Motor neuron (in vitro differentiated cells): Measurements from ENCODE around the gene CYBRD1. TPM values are rescaled to one million over a fixed set of nuclear protein-coding genes. Genes with fewer than 3 reads are reported as not detected.
A peak's percentile ranks its signal among the peaks of the same experiment; 100 is the strongest.

ENCODE experiments used
- ATAC-seq, 8 experiments: fragments of 200-7000 bp; cut with Tn5 transposase; replicated peaks in 6 of 8; 2 replicates each; pipeline ENCODE4 v1.8.0; 2021; ENCODE audit warnings: mild to moderate bottlenecking in 8 of 8, moderate library complexity in 8 of 8
- H3K27ac ChIP-seq, 2 donors: fragments of 250-450 bp; sonication (Bioruptor Pico); 2 replicates each; pipeline ENCODE4 v1.9.0; 2021; ENCODE audit warnings: antibody characterized with exemption in 2 of 2, mild to moderate bottlenecking in 2 of 2, moderate library complexity in 1 of 2
- H3K4me1 ChIP-seq, 2 donors: fragments of 250-450 bp; sonication (Bioruptor Pico); replicated peaks in 1 of 2; 2 replicates each; pipeline ENCODE4 v1.6.1; 2021; ENCODE audit warnings: antibody characterized with exemption in 2 of 2, mild to moderate bottlenecking in 2 of 2, moderate library complexity in 1 of 2
- H3K4me3 ChIP-seq, 5 donors: fragments of 250-450 bp; sonication (Bioruptor Pico); 2 replicates each; pipeline ENCODE4 v1.9.0; 2021; ENCODE audit warnings: antibody characterized with exemption in 5 of 5, mild to moderate bottlenecking in 5 of 5, moderate library complexity in 4 of 5
- WGBS, 10 experiments: fragments of 450-650 bp; shearing (Covaris generic); methylation state at CpG; one replicate each; pipeline ENCODE4 v1.0.0; 2022; 5-methylcytosine and 5-hydroxymethylcytosine counted together
- in situ Hi-C, 9 experiments: fragments of 400-800 bp; cut with MboI; loops; one replicate each; pipeline ENCODE4 v1.15.0; 2021; ENCODE audit warnings: low sequenced_read_pairs in 9 of 9, low pct_unique_long_range_greater_than_20kb in 2 of 9; ENCODE audit not compliant: unreplicated experiment in 9 of 9
- total RNA-seq, 8 experiments: library from RNA; unstranded; fragments of 300-600 nt; gene quantifications; 2 replicates each; pipeline versions ENCODE4 v1.2.3 to v1.2.4, GENCODE V29; 2022

CYBRD1 gene
- total RNA-seq, 8 experiments from 2014 or later = 0.96 to 121 (median 12.5) TPM

DNA sequence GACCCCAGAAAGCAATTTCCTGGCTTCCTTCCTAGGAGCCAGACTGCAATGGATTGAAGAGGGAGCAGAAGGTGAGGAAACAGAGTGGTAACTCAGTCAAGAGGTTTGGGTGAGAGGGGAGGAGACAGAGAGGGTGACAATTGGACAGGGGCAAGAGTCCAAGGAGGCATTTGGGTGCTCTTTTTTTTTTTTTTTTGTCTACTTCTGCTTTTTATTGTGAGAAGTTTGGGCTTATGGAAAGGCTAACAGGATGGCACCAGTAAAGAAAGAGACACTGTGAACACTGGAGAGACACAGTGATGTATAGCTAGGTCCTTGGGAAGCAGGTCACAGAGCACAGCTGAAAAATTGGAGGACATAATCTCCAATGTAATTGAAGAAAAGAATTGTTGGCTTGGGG, 25.0 kb downstream of the CYBRD1 start:
- Histone ChIP-seq H3K4me1 (no peaks in the 10 kb centered on the region), H3K4me3 (no peak overlapping the region), H3K27ac (no peak overlapping the region)
- in situ Hi-C loops = no loop called here
- ATAC-seq = no peak

DNA sequence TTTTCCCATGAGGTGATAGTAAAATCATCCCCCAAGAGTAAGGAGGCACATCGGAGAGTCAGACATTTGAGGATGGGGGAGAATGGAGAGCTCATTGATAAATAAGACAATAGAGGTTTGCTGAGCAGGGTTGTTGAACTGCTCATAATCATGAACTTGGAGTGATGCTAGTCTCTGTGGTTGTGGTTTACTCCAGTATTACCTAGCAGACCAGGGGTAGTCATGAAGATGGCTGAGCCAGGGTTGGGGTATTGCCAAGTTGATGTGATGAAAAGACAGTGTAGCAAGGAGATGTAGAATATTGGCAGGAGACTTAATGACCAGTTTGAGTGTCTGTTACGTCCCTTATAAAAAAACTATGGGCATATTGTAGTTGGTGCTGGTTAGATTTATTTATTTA, 25.4 kb downstream of the CYBRD1 start:
- WGBS, 10 experiments = 64 to 100% (median 96%) methylated on average over 1 to 2 of the region's 2 CpGs; no CpG with 5 or more reads in 2 of the 10 experiments
- ATAC-seq = no peak
- H3K4me3 ChIP-seq = no peak overlapping the region
- in situ Hi-C loops = no loop called here
- H3K27ac ChIP-seq = no peak overlapping the region
- no peaks in the 10 kb centered on the region for H3K4me1 ChIP-seq

DNA sequence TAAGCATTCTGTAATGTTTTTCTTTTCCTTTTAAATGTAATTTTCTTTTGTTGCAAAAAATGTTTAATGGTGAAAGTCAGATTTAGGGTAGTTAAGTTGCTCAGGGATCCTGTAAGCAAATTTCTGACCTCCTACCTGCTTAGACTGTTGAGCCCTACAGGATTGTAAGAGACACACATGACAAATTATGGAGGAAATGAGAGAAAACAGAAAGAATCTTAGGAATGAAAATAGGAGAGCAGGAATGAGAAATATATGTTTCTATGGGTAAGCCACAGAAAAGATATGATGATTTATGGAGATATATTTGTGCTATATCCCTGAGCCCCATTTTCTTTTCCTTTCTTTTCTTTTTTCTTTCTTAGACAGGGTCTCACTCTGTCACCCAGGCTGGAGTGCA, 28.3 kb downstream of the CYBRD1 start:
- no peak overlapping the region for H3K27ac ChIP-seq
- ATAC-seq = no peak
- H3K4me3 ChIP-seq = no peak overlapping the region
- no peaks in the 10 kb centered on the region for H3K4me1 ChIP-seq
- in situ Hi-C loops = loop anchor here in 1 of 9 experiments (25.0 kb wide), 1 partner anchor 562 kb away; the partner anchor contains the start of gene DLX2

DNA sequence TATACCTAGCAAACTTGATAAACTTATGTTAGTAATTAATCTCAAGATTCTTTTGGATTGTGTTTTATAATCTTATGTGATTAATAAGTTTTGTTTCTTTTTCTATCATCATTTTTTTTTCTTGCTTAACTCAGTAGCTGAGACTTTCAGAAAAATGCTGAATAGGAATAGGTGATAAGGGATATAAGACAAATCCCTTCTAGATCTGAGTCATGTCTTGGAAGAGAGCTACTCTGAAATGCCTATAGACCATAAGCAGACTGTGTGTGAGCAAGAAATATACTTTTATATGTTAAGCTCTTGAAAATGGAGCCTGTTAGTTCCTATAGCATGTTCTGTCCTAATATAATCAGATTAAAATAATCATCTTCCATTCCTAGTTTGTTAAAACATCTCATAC, 29.6 kb downstream of the CYBRD1 start:
- Histone ChIP-seq H3K4me1 (no peaks in the 10 kb centered on the region), H3K27ac (no peak overlapping the region), H3K4me3 (no peak overlapping the region)
- in situ Hi-C loops = loop anchor here in 1 of 9 experiments (25.0 kb wide), 1 partner anchor 560 kb away; the partner anchor contains the start of gene DLX2
- ATAC-seq = no peak

DNA sequence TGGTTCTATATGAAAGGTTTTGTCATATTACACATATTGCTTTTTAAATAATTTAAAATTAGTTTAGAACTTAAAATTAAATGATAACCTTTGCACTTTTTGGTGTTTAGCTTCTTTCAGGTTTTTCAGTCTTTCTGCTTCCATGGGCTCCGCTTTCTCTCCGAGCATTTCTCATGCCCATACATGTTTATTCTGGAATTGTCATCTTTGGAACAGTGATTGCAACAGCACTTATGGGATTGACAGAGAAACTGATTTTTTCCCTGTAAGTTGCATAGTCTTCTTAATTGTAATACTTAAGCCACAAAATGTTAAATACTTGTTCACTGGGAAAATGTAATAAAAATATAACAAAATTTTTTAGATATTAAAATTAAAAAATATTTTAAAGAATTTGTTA, 31.0 kb downstream of the CYBRD1 start:
- ATAC-seq = no peak
- Histone ChIP-seq H3K4me3 (no peak overlapping the region), H3K27ac (no peak overlapping the region), H3K4me1 (no peaks in the 10 kb centered on the region)
- 85 to 100% (median 100%) methylated on average over 1 to 2 of the region's 2 CpGs; no CpG with 5 or more reads in 2 of the 10 experiments for WGBS, 10 experiments
- in situ Hi-C loops = loop anchor here in 1 of 9 experiments (25.0 kb wide), 1 partner anchor 559 kb away; the partner anchor contains the start of gene DLX2

DNA sequence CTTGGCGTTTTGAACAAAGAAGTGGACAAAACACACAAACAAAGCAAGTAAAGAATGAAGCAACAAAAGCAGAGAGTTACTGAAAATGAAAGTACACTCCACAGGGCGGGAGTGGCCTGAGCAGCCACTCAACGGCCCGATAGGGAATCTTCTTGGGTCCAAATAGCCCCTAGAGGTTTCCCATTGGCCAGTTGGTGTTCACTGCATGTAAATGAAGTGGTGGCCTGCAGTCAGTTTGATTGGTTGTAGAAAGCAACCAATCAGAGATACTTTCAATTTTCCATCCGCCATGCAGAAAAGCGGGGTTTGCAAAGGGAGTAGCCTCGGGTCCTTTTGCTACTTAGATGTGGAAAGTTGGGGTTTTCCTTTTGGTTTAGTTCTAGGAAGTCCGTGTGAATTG, 31.6 kb downstream of the CYBRD1 start:
- 50 to 100% (median 93%) methylated on average over 1 to 8 of the region's 8 CpGs for WGBS, 10 experiments
- H3K4me1 ChIP-seq = no peaks in the 10 kb centered on the region
- H3K27ac ChIP-seq = no peak overlapping the region
- in situ Hi-C loops = loop anchor here in 1 of 9 experiments (25.0 kb wide), 1 partner anchor 558 kb away; the partner anchor contains the start of gene DLX2
- ATAC-seq = no peak
- no peak overlapping the region for H3K4me3 ChIP-seq

DNA sequence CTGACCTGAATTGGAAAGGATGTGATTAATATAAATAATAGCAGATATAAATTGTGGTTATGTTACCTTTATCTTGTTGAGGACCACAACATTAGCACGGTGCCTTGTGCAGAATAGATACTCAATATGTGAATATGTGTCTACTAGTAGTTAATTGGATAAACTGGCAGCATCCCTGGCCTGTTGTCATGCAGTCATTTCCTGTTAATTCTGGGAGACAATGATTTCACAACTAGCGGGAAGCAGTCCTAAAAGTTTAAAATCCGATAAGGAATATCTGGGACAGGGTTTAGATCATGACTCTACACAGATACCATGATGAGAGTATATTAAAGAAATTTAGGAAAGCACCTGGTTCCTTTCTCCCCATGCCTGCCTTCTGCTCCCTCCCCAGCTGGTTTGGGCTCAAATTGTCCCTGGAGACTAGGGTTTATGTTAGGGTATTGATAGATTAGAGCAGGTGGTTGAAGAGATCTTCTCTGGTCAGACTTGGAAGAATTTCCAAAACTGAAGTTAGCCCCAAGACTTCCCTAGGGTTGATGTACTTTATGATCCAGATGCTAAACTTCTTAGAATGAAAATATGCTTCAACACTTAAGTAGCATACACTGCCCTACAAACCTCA, 32.8 kb downstream of the CYBRD1 start:
- WGBS, 10 experiments = 46 to 100% (median 88%) methylated on average over 1 to 3 of the region's 3 CpGs; no CpG with 5 or more reads in 2 of the 10 experiments
- Histone ChIP-seq H3K4me3 (no peak overlapping the region), H3K4me1 (no peaks in the 10 kb centered on the region), H3K27ac (no peak overlapping the region)
- in situ Hi-C loops = loop anchor here in 1 of 9 experiments (25.0 kb wide), 1 partner anchor 557 kb away; the partner anchor contains the start of gene DLX2
- ATAC-seq = no peak

DNA sequence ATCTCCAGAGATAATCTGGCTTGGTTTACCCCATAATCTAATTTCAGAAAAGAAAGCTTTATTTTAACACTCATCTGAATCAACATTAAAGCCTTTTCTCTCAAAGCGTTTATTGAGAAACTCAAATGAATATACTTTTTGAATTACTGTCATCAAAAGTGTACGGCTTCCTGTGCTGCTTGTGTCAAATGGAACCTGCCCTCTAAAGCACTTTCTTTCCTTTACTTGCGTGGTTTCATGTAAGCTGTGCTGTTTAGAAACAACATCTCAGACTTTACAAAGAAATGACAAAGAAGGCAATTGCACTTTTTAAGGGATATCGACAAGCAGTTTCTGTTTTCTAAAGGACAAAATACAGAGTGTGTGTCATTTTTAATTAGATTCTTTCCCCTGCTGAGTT, 35.1 kb downstream of the CYBRD1 start:
- in situ Hi-C loops = loop anchor here in 1 of 9 experiments (25.0 kb wide), 1 partner anchor 555 kb away; the partner anchor contains the start of gene DLX2
- WGBS, 10 experiments = 42 to 96% (median 81%) methylated on average over 2 to 4 of the region's 4 CpGs
- Histone ChIP-seq H3K4me1 (no peaks in the 10 kb centered on the region), H3K4me3 (no peak overlapping the region), H3K27ac (no peak overlapping the region)
- ATAC-seq = no peak

DNA sequence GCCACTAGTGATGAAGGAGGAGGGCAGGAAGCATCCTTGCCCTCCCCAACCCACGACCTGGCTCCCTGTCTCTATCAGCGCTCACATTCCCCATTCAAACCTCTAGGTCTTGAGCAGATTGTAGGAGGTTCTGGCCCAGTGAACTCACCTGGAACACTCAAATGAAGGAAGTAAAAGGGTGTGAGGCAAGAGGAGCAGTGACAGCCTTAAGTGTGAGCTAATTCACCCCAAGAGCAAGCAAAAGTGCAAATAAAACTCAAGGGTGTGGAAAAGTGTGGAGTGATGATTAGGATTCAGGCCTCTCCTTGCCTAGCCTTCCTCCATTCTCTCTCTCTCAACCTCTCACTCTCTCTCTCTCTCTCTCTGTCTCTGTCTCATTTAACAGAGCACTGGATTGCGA, 41.0 kb downstream of the CYBRD1 start:
- Histone ChIP-seq H3K4me1 (no peaks in the 10 kb centered on the region), H3K27ac (no peak overlapping the region), H3K4me3 (no peak overlapping the region)
- in situ Hi-C loops = loop anchor here in 1 of 9 experiments (25.0 kb wide), 1 partner anchor 549 kb away; the partner anchor contains the start of gene DLX2
- no peak for ATAC-seq
- WGBS, 10 experiments = 36 to 100% (median 83%) methylated on average over 1 to 3 of the region's 3 CpGs

DNA sequence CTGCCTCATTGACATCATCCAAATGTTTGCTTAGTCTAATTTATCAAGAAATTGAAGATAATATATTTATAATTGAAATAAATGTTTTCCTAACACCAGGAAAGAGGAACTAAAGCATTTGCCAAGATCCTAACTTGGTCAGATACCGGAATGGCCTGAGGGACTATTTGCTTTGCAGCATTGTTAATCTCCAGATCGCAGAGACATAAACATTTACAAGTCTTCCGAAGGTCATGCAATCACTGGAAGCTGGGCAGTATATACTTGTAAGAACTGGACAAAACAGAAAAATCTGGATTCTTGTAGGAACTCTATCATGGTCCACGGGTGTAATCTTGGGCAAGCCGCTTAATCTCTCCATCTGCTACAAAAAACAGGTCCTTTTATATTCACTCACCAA, 42.2 kb downstream of the CYBRD1 start:
- in situ Hi-C loops = loop anchor here in 1 of 9 experiments (25.0 kb wide), 1 partner anchor 548 kb away; the partner anchor contains the start of gene DLX2

DNA sequence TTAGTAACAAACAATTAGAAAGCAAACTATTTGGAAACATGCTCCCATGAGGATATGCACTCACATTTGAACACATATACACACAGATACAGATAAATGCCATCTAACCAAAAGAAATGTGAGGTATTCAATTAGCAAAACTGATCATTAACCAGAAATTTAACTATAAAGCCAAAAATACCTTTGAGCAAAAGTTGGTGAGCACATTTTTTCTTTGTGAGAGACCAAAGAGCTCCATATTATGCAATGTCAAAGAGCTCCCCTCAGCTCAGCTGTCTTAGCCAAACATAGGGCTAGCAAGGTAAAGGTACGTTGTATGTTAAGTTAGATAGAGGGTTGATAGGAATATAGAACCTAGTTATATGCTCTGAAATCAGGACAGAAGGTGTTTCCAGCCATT, 43.8 kb downstream of the CYBRD1 start:
- no peak overlapping the region for H3K4me3 ChIP-seq
- whole genome bisulfite sequencing, 10 experiments = 0 to 64% (median 20%) methylated on average over 1 of the region's 1 CpG; no CpG with 5 or more reads in 5 of the 10 experiments
- in situ Hi-C loops = loop anchor here in 1 of 9 experiments (25.0 kb wide), 1 partner anchor 546 kb away; the partner anchor contains the start of gene DLX2
- H3K27ac ChIP-seq = no peak overlapping the region
- ATAC-seq = no peak
- no peaks in the 10 kb centered on the region for H3K4me1 ChIP-seq

More for the DNA sequence above, 42.2 kb downstream of the CYBRD1 start:
- Histone ChIP-seq H3K4me3 (no peak overlapping the region), H3K4me1 (no peaks in the 10 kb centered on the region), H3K27ac (no peak overlapping the region)
- ATAC-seq = peak in 1 of 8 experiments; percentile 48
- 71 to 100% (median 85%) methylated on average over 1 to 5 of the region's 5 CpGs for WGBS, 10 experiments

DNA sequence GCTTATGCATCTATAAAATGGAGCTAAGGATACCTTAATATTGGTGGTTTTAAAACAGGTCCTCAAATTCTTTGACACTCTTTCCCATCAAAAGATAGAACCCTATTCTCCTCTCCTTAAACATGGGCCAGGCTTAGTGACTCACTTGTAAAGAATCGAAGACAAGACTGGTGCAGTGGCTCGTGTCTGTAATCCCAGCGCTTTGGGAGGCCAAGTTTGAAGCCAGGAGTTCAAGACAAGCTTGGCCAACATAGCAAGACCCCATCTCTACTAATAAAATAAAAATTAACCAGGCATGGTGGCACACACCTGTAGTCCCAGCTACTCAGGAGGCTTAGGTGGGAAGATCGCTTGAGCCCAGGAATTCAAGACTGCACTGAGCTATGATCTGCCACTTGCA, 44.5 kb downstream of the CYBRD1 start:
- Histone ChIP-seq H3K4me3 (no peak overlapping the region), H3K27ac (no peak overlapping the region), H3K4me1 (no peaks in the 10 kb centered on the region)
- WGBS, 10 experiments = 66 to 100% (median 83%) methylated on average over 1 to 4 of the region's 4 CpGs; no CpG with 5 or more reads in 4 of the 10 experiments
- no peak for ATAC-seq
- in situ Hi-C loops = loop anchor here in 1 of 9 experiments (25.0 kb wide), 1 partner anchor 546 kb away; the partner anchor contains the start of gene DLX2

DNA sequence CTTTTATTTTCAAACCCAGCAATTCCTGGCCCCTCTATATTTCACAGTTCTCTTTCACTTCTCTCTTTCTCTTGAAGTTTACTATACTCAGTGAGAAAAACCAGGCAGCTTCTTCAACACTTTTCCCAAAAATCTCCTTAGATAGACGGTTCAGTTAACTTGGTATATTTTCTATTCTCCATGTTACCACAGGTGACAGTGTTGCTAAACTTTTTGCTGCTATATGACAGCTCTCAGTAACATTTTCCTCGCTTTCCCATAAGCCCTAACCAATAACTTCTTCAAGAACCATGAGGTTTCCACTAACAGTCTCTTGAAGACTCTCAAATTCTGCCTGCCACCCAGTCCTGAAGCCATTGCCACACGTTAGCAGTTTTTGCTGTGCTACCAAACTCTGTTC, 45.8 kb downstream of the CYBRD1 start:
- WGBS, 10 experiments = 15 to 100% (median 52%) methylated on average over 1 to 3 of the region's 3 CpGs
- ATAC-seq = peak in 2 of 8 experiments; percentile 44 to 53
- Histone ChIP-seq H3K4me3 (no peak overlapping the region), H3K27ac (no peak overlapping the region), H3K4me1 (no peaks in the 10 kb centered on the region)
- in situ Hi-C loops = loop anchor here in 1 of 9 experiments (25.0 kb wide), 1 partner anchor 544 kb away; the partner anchor contains the start of gene DLX2
